ENCODE measurements around the gene TENT5C.

Gene TENT5C

GRCh38 chr1:117574161-117574835 is 31.6 kb upstream of the TENT5C start:
- no peak for DNase-seq

- DNase-seq: no peak
Observed at GRCh38 chr1:117575586-117576225, 30.1 kb upstream of the TENT5C start.

DNA sequence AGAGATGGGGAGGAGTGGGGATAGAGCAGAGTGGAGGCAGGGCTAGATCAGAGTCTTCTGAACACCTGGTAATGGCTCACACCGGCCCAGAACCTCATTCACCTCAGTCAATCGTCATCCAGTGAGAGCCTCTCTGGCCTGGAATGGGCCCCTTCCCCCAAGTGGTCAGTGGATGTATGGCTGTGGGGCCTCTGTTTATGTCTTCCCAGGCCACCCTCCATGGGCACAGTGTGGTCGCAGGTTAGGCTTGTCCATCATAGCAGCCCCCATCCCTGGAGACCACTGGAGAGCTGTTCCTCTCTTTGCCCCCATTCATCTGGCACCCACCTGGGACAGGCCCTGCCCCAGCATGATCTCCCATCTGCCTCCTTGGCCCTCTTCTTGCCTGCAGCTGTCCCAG is 29.6 kb upstream of the TENT5C start:
- DNase-seq: no peak

DNA sequence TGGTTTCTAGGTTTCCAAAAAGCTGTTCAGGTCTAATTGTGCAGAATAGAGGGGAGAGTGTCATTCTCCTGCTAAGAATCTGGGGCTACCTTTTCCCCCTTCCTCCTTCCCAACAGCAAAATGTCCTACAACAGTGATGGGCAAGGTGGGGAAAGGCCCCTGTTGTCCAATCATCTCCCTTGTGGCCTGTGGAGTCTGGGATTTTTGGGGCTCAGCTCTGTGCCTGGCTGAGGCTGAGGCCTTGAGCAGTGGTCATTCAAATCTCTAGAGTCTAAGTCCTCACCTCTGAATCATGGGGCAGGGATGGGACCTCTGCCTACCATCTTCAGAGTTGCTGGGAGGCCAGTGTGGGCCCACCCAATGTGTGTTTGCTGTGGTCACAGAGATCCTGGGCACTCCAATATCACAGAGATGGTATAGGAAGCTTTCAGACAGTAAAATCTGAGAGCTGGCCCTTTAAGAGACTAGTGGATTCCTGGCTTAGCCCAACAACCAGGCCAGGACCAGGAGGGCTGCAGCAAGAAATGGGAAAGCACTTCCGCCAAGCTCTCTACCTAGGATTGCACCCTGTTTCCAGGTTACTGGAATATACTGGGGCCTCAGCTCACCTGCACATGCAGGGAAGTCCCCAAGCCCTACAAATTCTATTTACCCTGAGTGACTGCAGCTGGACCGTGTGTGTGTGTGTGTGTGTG is 28.5 kb upstream of the TENT5C start:
- DNase-seq: no peak

- no peak for DNase-seq
Observed at GRCh38 chr1:117578466-117578865, 27.4 kb upstream of the TENT5C start.

- no peak for DNase-seq
Observed at GRCh38 chr1:117579221-117579906, 26.5 kb upstream of the TENT5C start.

GRCh38 chr1:117580436-117580835 is 25.4 kb upstream of the TENT5C start:
- DNase-seq: no peak

GRCh38 chr1:117580882-117581281 is 25.0 kb upstream of the TENT5C start:
- no peak for DNase-seq

- no peak for DNase-seq
Observed at GRCh38 chr1:117581391-117581943, 24.4 kb upstream of the TENT5C start.

DNA sequence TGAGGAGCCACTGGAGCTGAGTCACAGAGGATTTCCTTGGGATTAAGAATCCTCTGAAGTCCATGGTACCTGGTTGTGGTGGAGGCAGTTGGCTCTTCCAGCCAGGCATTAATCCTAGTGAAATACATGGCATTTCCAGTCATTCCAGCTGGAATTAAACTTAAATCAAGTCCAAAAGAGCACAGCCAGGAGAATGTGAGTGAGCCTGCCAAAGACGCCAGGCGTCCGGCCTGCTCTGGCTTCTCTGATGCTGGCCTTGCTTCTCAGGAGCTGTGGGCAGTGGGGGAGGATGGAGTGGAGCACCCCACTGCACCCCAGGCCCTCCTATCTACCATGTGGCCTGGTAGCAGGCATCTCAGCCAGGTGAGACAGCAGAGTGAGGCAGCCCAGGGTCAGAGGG is 23.4 kb upstream of the TENT5C start:
- no peak for DNase-seq

DNA sequence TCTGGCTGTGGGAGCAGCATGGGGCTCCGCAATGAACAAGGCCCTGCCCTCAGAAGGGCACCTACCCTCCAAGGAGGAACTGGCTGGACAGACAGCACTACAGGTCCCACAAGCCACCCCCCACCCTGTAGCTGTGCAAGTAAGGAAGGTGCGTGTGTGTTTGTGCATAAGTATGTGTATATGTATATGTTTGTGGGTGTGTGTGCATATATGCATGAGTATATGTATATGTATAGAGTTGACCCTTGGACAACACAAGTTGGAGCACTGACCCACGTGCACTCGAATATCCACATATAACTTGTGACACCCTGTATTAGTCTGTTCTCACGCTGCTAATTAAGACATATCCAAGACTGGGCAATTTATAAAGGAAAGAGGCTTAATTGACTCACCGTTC is 22.6 kb upstream of the TENT5C start:
- DNase-seq: no peak

- no peak for DNase-seq
Observed at GRCh38 chr1:117584181-117584580, 21.7 kb upstream of the TENT5C start.

DNA sequence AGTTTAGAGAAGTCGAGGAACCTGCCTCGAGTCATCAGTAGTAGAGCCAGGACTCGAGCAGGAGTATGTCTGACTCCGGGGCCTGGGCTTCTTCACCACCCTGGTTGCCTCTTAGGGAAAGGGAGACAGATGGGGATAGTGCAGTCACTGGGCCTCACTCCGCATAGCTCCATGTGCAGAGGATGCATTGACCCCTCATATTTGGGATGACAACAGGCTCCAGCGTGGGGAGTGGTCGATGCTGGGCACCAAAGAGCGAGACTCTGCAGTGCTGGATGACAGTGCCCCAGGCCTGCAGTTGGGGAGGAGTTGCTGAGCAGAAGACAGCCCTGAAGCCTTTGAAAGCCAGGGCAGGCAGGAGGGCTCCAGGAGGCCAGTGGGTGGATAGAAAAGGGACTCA is 20.8 kb upstream of the TENT5C start:
- DNase-seq: no peak

DNA sequence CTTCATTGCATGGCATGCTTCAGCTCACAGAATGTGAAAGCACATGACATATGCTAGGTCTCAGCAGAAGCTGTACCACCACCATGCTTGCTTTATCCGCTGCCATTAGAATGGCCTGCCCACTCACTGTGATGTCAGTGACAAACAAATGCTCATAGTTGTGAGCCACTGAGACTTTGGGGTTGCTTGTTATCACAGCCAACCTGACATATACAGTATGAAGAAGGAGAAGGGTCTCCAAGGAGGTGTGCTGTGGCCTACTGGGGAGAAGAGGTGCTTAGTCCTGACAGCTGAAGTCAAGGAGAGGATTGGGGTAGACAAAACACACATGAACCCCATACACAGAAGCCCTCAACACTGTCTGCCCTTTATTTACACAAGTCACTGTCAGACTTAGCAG is 19.5 kb upstream of the TENT5C start:
- DNase-seq: no peak

DNA sequence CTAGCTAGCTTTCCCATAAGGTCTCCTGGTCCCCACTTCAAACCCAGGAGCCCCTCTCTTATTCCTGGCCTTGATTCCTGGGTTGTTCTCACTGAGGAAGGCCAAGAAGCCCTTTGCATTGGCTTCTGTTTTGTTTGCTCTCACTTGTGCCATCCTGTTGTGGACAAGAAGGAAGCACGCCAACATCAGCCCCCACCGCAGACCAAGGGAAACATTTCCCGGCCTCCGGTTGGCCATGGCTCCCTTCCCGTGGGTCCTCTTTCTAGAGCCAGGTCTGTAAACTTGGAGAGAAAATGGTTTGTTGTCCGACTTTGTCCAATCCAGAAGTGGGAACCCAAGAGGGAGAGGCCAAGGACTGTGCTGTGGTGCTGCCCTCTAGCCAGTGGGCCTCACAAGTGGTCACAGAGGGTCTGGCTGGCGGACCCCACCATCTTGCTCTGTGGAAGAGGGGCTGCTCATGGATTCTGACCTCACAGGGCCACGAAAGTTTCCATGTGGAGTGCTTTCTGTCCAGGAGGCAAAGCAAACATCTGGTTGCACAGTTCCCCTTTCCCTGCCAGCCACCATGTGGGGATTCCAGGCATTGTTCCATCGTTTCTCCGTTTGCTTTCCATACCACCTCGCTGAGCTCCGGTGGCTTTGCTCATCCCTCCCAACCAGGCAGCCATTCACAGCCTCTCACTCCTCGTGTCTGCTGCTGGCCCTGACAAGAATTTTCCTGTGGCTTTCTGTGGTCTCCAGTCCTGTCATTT is 18.9 kb upstream of the TENT5C start:
- no peak for DNase-seq

DNA sequence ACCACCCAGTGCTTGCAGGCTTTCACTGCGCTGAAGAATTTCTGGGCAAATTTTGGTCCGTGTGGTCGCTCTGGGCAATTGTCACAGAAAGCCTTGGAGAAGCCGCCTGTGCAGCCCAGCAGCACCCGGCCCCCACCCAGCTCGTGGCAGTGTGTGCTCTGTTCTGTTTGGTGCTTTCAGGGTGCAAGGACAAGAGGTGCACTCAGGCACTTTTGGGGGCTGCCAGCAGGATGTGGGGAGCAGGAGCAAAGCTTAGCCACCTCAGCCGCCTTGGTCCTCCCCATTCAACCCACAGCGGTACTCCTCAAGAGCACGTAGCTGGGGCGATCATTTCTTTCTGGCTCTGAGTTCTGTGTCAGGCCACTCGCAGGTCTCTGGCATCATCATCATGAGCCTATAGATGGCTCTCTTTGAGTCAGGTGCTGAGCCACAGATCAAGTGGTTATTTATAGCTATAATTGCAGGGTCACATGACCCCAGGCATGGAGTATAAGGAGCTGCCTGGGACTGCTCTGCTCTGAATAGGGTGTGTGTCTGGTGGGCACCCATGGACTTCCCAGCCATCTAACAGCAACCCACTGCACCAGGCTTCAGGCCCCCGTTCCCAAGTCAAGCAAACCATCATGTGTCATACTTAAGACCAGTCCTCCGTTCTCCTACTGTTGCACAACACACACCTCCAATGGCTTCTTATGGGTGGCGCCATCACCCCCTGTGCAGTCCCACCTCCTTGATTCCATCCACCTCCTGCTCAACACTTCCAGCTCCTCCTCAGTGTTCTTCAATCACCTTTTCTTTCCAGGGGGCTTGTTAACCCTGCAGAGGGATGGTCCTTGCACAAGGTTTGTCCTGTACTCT is 18.1 kb upstream of the TENT5C start:
- DNase-seq: no peak

DNA sequence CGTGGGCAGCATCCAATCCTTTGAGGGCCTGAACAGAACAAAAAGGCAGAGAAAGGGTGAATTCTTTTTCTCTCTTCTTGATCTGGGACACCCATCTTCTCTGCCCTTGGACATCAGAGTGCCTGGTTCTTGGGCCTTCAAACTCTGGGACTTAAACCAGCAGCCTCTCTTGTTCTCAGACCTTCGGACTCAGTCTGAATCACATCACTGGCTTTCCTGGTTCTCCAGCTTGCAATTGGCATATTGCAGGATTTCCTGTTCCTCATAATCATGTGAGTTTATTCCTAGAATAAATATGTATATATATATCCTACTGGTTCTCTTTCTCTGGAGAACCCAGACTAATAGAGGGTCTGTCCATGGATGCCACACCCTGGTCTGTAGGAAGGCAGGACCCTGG is 16.3 kb upstream of the TENT5C start:
- DNase-seq: no peak

GRCh38 chr1:117590273-117590925 is 15.4 kb upstream of the TENT5C start:
- no peak for DNase-seq

DNA sequence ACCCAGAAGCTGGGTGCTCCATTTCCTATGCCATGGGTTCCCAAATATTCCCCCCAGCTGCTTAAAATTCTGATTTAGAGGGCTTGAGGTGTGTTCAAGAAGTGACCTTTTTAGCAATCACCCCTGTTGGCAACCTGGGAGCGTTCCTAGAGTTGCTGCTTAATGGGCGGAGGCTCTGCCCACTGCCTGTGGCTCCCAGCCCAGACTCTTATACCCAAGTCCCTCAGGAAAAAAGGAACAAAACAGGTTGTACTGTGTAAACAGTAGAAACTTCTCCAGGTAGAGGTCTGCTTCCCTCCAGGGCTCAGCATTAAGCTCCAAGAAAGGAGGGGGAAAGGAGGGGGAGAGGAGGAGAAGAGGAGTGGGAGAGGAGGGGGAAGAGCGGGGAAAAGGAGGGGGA is 14.6 kb upstream of the TENT5C start:
- no peak for DNase-seq

DNA sequence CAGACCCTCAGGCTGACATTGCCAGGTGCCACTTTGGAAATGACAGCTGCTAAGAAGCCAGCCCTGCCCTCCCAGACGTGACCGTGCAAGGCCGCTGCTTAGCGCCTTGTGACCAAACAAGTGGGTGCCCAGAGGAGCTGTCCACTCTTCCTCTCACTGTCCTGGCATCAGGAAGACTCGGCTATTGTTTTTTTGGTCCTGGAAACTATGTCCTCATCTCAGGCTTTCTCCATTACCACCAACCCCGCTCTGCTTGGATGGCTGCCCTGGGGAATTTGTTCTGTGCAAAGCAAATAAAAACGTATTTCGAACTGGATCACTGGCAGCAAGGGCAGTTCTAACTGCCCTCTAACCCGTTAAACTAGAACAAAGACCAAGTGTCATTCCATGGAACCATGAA is 13.7 kb upstream of the TENT5C start:
- DNase-seq: no peak
